NT2/D1 (cell line): ENCODE measurements around the gene CCDC97.

Experiments
- DNase-seq: peaks from one replicate; pipeline ENCODE4 v3.0.0-alpha.2; 2011; ENCODE audit warnings: low read depth, low spot score
- H3K27me3 ChIP-seq: 2 replicates; pipeline ENCODE4 v1.6.0; 2011; ENCODE audit warnings: mild to moderate bottlenecking; ENCODE audit not compliant: insufficient read length, insufficient read depth
- H3K36me3 ChIP-seq: 2 replicates; pipeline ENCODE4 v1.6.1; 2011; ENCODE audit warnings: mild to moderate bottlenecking, low read length, mixed read lengths; ENCODE audit not compliant: insufficient read depth, insufficient read length
- H3K4me1 ChIP-seq: 2 replicates; pipeline ENCODE4 v1.5.1; 2011; ENCODE audit not compliant: insufficient read depth, insufficient read length
- H3K4me3 ChIP-seq: 2 replicates; pipeline ENCODE4 v1.5.1; 2011; ENCODE audit warnings: low read depth; ENCODE audit not compliant: insufficient read length
- H3K9ac ChIP-seq: 2 replicates; pipeline ENCODE4 v1.6.0; 2011; ENCODE audit warnings: low read depth; ENCODE audit not compliant: insufficient read length
- H3K9me3 ChIP-seq: 2 replicates; pipeline ENCODE4 v1.5.1; 2011; ENCODE audit warnings: mild to moderate bottlenecking, low read length; ENCODE audit not compliant: insufficient read depth
- SUZ12 ChIP-seq: IDR thresholded peaks from 2 replicates; pipeline ENCODE4 v1.6.1; 2011; ENCODE audit not compliant: insufficient read length, insufficient read depth; ENCODE audit errors: extremely low read depth
- YY1 ChIP-seq: IDR thresholded peaks from 2 replicates; pipeline ENCODE4 v1.6.1; 2011; ENCODE audit not compliant: insufficient read length, insufficient read depth
- ZNF274 ChIP-seq: IDR thresholded peaks from 2 replicates; pipeline ENCODE4 v1.6.1; 2011; ENCODE audit warnings: mild to moderate bottlenecking, low read depth, low read length

The CCDC97 gene

GRCh38 chr19:41325947-41326706 lies 16.2 kb downstream of the CCDC97 start:
- H3K27me3 ChIP-seq: no peaks in the 10 kb centered on the region
- H3K9me3 ChIP-seq: no peaks in the 10 kb centered on the region
- peaks cover 38% of the 10 kb centered on the region for H3K4me1 ChIP-seq
- peak overlapping the region; percentile 79 for H3K9ac ChIP-seq
- H3K4me3 ChIP-seq: peak overlapping the region; percentile 1
- no peak for DNase-seq
- no peak for TF ChIP-seq SUZ12
- no peak for TF ChIP-seq ZNF274
- TF ChIP-seq YY1: no peak
- H3K36me3 ChIP-seq: peaks cover 31% of the 10 kb centered on the region

- Histone ChIP-seq H3K9me3 (no peaks in the 10 kb centered on the region), H3K36me3 (peaks cover 31% of the 10 kb centered on the region), H3K4me3 (no peak overlapping the region), H3K27me3 (no peaks in the 10 kb centered on the region), H3K9ac (no peak overlapping the region), H3K4me1 (peaks cover 33% of the 10 kb centered on the region)
- DNase-seq: no peak
- no peak for TF ChIP-seq YY1
- no peak for TF ChIP-seq ZNF274
- no peak for TF ChIP-seq SUZ12
Observed at GRCh38 chr19:41327076-41327575, 17.2 kb downstream of the CCDC97 start.

DNA sequence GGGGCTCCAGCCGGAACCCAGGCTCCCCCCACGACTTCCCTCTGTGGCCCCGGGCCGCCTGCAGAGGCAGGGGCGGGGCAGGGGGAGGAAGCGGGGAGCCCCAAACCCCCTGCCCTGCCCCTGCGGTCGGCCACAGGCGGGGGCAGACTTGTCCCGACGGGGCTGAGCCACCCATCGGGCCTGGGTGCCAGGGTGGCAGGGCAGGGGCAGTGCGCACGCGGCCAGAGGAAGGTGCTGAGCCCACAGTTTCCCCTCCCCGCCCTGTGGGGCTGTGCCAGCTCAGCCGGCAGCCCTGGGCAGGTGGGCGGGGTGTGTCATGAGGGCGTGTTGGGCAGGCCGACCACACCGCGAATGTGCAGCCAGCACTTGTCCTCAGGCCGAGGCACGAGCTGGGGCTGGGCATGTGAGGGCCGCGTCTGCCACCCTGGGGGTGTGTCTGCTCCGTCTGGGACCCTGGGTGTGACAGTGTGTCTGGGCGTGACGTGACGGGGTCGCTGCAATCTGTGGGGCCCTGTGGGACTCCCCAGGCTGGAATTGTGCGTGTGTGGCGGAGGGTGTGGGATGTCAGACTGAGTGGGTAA lies 17.7 kb downstream of the CCDC97 start:
- H3K9ac ChIP-seq: no peak overlapping the region
- H3K27me3 ChIP-seq: no peaks in the 10 kb centered on the region
- DNase-seq: no peak
- H3K4me1 ChIP-seq: peaks cover 29% of the 10 kb centered on the region
- TF ChIP-seq SUZ12 (no peak), ZNF274 (no peak), YY1 (no peak)
- H3K4me3 ChIP-seq: no peak overlapping the region
- H3K36me3 ChIP-seq: peaks cover 32% of the 10 kb centered on the region
- no peaks in the 10 kb centered on the region for H3K9me3 ChIP-seq

DNA sequence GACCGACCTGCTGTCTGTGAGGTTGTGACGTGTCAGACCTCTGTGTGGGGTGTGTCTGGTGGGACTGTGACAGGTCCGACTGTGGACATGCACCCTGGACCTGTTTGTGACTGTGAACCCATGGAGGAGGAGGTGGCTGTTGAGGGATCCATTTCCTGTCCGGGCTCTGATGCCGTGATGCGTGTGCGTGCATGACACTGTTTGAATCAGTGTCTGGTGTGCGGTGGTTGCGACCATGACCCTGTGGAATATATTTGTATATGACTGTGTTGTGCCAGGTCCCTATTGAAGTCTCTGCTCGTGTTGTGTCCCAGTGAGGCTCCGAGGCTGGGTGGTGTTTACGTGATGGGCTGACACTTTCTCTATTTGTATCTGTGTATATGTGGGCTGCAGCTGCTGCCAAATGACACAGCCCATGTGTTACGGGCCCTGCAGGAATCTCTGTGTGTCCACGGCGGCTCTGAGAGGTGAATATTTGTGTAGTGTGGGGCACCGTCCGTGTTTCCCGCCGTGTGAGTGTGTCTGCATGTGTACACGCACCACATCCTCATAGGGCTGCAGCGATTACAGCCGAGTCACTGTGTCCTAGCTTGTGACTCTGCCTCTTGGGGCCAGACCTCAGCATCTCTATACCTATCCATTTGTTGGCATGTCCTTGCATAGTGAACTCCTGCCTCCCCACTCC lies 18.3 kb downstream of the CCDC97 start:
- TF ChIP-seq ZNF274 (no peak), YY1 (no peak), SUZ12 (no peak)
- H3K4me1 ChIP-seq: peaks cover 24% of the 10 kb centered on the region
- no peak overlapping the region for H3K9ac ChIP-seq
- no peaks in the 10 kb centered on the region for H3K9me3 ChIP-seq
- no peak for DNase-seq
- no peak overlapping the region for H3K4me3 ChIP-seq
- no peaks in the 10 kb centered on the region for H3K27me3 ChIP-seq
- peaks cover 34% of the 10 kb centered on the region for H3K36me3 ChIP-seq

DNA sequence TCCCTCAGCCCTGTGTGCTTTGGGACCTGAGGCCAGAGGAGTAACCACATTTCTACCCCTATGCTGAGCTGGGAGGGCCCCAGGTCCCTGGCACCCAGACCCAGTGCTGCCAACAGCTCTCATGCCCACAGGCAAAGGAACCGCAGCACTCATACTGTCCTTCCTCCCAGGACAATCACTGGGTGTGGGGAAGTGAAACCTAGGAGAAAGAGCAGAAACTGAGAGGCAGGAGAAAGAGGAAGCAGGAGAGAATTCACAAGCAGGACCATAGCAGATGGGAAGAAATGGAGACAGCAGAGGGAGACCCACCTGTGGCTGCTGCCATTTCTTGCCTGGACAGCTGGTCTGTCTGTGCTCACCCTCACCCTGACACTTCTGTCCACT lies 18.9 kb downstream of the CCDC97 start:
- H3K4me1 ChIP-seq: peaks cover 21% of the 10 kb centered on the region
- TF ChIP-seq YY1: no peak
- no peak for TF ChIP-seq SUZ12
- no peak for TF ChIP-seq ZNF274

GRCh38 chr19:41330481-41330880 lies 20.5 kb downstream of the CCDC97 start:
- no peak overlapping the region for H3K9ac ChIP-seq
- H3K4me1 ChIP-seq: peaks cover 15% of the 10 kb centered on the region

More for the DNA sequence above, 18.9 kb downstream of the CCDC97 start:
- Histone ChIP-seq H3K27me3 (no peaks in the 10 kb centered on the region), H3K9me3 (no peaks in the 10 kb centered on the region), H3K9ac (no peak overlapping the region), H3K4me3 (no peak overlapping the region), H3K36me3 (peaks cover 34% of the 10 kb centered on the region)
- DNase-seq: no peak

More at GRCh38 chr19:41330481-41330880, 20.5 kb downstream of the CCDC97 start:
- no peaks in the 10 kb centered on the region for H3K9me3 ChIP-seq
- H3K27me3 ChIP-seq: no peaks in the 10 kb centered on the region
- DNase-seq: no peak
- TF ChIP-seq YY1: no peak
- TF ChIP-seq SUZ12: no peak
- TF ChIP-seq ZNF274: no peak
- H3K4me3 ChIP-seq: no peak overlapping the region
- peaks cover 37% of the 10 kb centered on the region for H3K36me3 ChIP-seq
